K562 (cell line): ENCODE results near the gene RET. TPM values are rescaled to one million over a fixed set of nuclear protein-coding genes. Genes with fewer than 3 reads are reported as not detected.

Experiments used
- ATAC-seq: fragments of 200-7000 bp; cut with Tn5 transposase; 3 replicates; pipeline ENCODE4 v1.9.1; 2020; ENCODE audit warnings: moderate library complexity
- BruUV-seq: library from RNA; stranded (reverse); fragments of 400-500 nt; replicated peaks from 2 replicates; lab custom pipeline; 2021; lab: Mats Ljungman, UMichigan
- CTCF ChIA-PET: fragments of 300-600 bp; formaldehyde crosslinking; extraction: SDS; loops from one replicate; lab custom pipeline; 2021; ENCODE audit warnings: low intra/inter-chr PET ratio; lab: Yijun Ruan, JAX
- POLR2A ChIA-PET: fragments of 300-600, 350-650 bp; sonication (Branson Sonifier 250); formaldehyde crosslinking; extraction: SDS; loops from one replicate; lab custom pipeline; 2021; ENCODE audit warnings: antibody characterized with exemption, inconsistent platforms; lab: Yijun Ruan, JAX
- DNase-seq, 4 experiments: peaks; one replicate each; pipeline versions ENCODE4 v3.0.0 to v3.0.0-alpha.2; 2011 to 2018; ENCODE audit warnings: low spot score in 3 of 4, mixed read lengths in 3 of 4; ENCODE audit errors: extremely low read depth in 1 of 4
- FAIRE-seq: peaks from 2 replicates; lab custom pipeline; 2011; peaks lifted over from hg19 to GRCh38; lab: Jason Lieb, UNC
- H2AFZ ChIP-seq: 2 replicates; pipeline ENCODE4 v1.6.0; 2011; ENCODE audit warnings: low read depth, low read length, control low read depth, inconsistent platforms
- H3K27ac ChIP-seq: fragments of 200-600 bp; 3 replicates; pipeline ENCODE4 v1.8.0; 2011; ENCODE audit warnings: low read depth, mild to moderate bottlenecking, control low read depth, inconsistent platforms, low read length, moderate library complexity, mixed read lengths; ENCODE audit errors: extremely low read depth
- H3K27me3 ChIP-seq, 2 experiments: fragments of 300-600 bp in 1 of 2; 2 replicates in 1 of 2; 3 replicates in 1 of 2; pipeline versions ENCODE4 v1.6.0 to v1.8.0; 2011; ENCODE audit warnings: inconsistent platforms in 2 of 2, low read length in 2 of 2, mild to moderate bottlenecking in 1 of 2, mixed read lengths in 1 of 2, moderate library complexity in 1 of 2; ENCODE audit not compliant: control insufficient read depth in 2 of 2, insufficient read depth in 2 of 2
- H3K36me3 ChIP-seq: fragments of 300-600 bp; 3 replicates; pipeline ENCODE4 v1.8.0; 2011; ENCODE audit warnings: mild to moderate bottlenecking, low read length, inconsistent platforms; ENCODE audit not compliant: control insufficient read depth, insufficient read depth
- H3K4me1 ChIP-seq, 2 experiments: fragments of 200-600 bp in 1 of 2; replicated peaks in 1 of 2; 2 replicates in 1 of 2; 3 replicates in 1 of 2; pipeline versions ENCODE4 v1.5.1 to v1.8.0; 2011; ENCODE audit warnings: inconsistent platforms in 2 of 2, low read length in 2 of 2, mild to moderate bottlenecking in 1 of 2, mixed read lengths in 1 of 2, moderate library complexity in 1 of 2; ENCODE audit not compliant: control insufficient read depth in 2 of 2, insufficient read depth in 2 of 2
- H3K4me2 ChIP-seq: 2 replicates; pipeline ENCODE4 v1.6.1; 2011; ENCODE audit warnings: low read length, control low read depth, inconsistent platforms, mixed read lengths; ENCODE audit not compliant: insufficient read depth
- H3K4me3 ChIP-seq: fragments of 200-600 bp; sonication (generic), shearing (Covaris generic); 2 replicates; pipeline ENCODE4 v1.5.1; 2016; ENCODE audit warnings: control low read depth, inconsistent platforms
- H3K79me2 ChIP-seq: fragments of 200-600 bp; 3 replicates; pipeline ENCODE4 v1.8.0; 2011; ENCODE audit warnings: low read length, inconsistent platforms; ENCODE audit not compliant: control insufficient read depth, insufficient read depth
- H3K9ac ChIP-seq, 2 experiments: 2 replicates each; pipeline versions ENCODE4 v1.6.0 to v1.6.1; 2011; ENCODE audit warnings: low read depth in 2 of 2, low read length in 2 of 2, control low read depth in 1 of 2, inconsistent platforms in 1 of 2, mild to moderate bottlenecking in 1 of 2, mixed read lengths in 1 of 2; ENCODE audit not compliant: insufficient read depth in 1 of 2
- H3K9me1 ChIP-seq: one replicate; pipeline ENCODE4 v1.6.0; 2011; ENCODE audit warnings: inconsistent platforms, mild to moderate bottlenecking, low read length, moderate library complexity; ENCODE audit not compliant: control insufficient read depth, insufficient read depth
- H3K9me3 ChIP-seq: replicated peaks from 2 replicates; pipeline ENCODE4 v1.5.1; 2011; ENCODE audit warnings: low read depth, low read length, inconsistent platforms; ENCODE audit not compliant: control insufficient read depth, insufficient read depth
- H4K20me1 ChIP-seq: replicated peaks from 2 replicates; pipeline ENCODE4 v1.6.1; 2011; ENCODE audit warnings: low read length, inconsistent platforms, mixed read lengths; ENCODE audit not compliant: control insufficient read depth, insufficient read depth
- NCOA1 ChIP-seq: fragments of 450-650 bp; IDR thresholded peaks from 2 replicates; pipeline ENCODE4 v1.6.1; 2016; ENCODE audit warnings: low read depth
- RBM17 ChIP-seq: fragments of 200-400 bp; formaldehyde crosslinking; IDR thresholded peaks from 2 replicates; pipeline ENCODE4 v1.6.1; 2017; ENCODE audit warnings: low read depth, mild to moderate bottlenecking, low read length, borderline replicate concordance
- RREB1 ChIP-seq: fragments of 250-450 bp; sonication (Bioruptor Pico); IDR thresholded peaks from 2 replicates; pipeline ENCODE4 v1.4.0; 2020
- TCF3 ChIP-seq: sonication (generic); formaldehyde crosslinking; IDR thresholded peaks from 2 replicates; pipeline ENCODE4 v1.4.0; 2020; ENCODE audit warnings: mild to moderate bottlenecking, missing genetic modification reagents
- WGBS: fragments of 100-300 bp; shearing (Covaris generic); methylation state at CpG from one replicate; pipeline ENCODE4 v1.1.6; 2016; ENCODE audit warnings: low coverage, mixed read lengths; ENCODE audit not compliant: insufficient coverage; ENCODE audit errors: missing lambda C conversion rate; 5-methylcytosine and 5-hydroxymethylcytosine counted together
- in situ Hi-C: fragments of 300-500 bp; cut with MboI; formaldehyde crosslinking; loops from 4 replicates; pipeline ENCODE4 v1.15.0; 2018; ENCODE audit warnings: inconsistent platforms, mixed read lengths
- intact Hi-C: fragments of 100-400 bp; cut with micrococcal nuclease; formaldehyde crosslinking; loops from 2 replicates; pipeline ENCODE4 v1.14.2; 2022
- polyA plus RNA-seq, 8 experiments: library from polyadenylated mRNA; depleted of rRNA in 4 of 8; stranded (reverse) in 5 of 8; unstranded in 3 of 8; fragments of >200 nt; fragmentation: Nextera tagmentation in 2 of 8; fragmentation: Illumina TruSeq in 1 of 8; extraction: Ambion mirVana in 2 of 8; extraction: Trizol in 1 of 8; gene quantifications; 2 replicates each; pipeline versions ENCODE4 v1.2.1 to v1.2.3, GENCODE V29; 2011 to 2014; ENCODE audit warnings: inconsistent platforms in 1 of 8, missing spikeins in 1 of 8
- total RNA-seq, 7 experiments: library from RNA; depleted of rRNA in 6 of 7; stranded (reverse); fragments of >200 nt in 6 of 7; fragmentation: Illumina TruSeq in 2 of 7; extraction: Trizol in 2 of 7; gene quantifications; 2 replicates each; pipeline versions ENCODE4 v1.2.1 to v1.2.3, GENCODE V29; 2011 to 2021; ENCODE audit warnings: low replicate concordance in 1 of 7

RET gene
- total and polyA plus RNA-seq, 9 of the 15 experiments (the other 6 are each of a cell fraction or from before 2014, with no cell fraction given): 0.04 to 0.05 TPM; not detected in 7

- Histone ChIP-seq H3K4me3 (no peak overlapping the region), H2AFZ (no peak overlapping the region), H3K27me3 (peaks cover 3 to 23% of the 10 kb centered on the region in 2 experiments; a peak in 3 of 5 replicates), H3K9me1 (no peaks in the 10 kb centered on the region), H3K9me3 (no peaks in the 10 kb centered on the region; the same call in 1 of the 2 replicates), H3K79me2 (no peaks in the 10 kb centered on the region), H3K36me3 (no peaks in the 10 kb centered on the region), H3K27ac (no peak overlapping the region), H3K4me2 (no peak overlapping the region), H3K9ac (no peak overlapping the region), H4K20me1 (no peaks in the 10 kb centered on the region; the same call in 1 of the 2 replicates), H3K4me1 (peaks cover 0 to 4% of the 10 kb centered on the region in 2 experiments; a peak in 1 of 5 replicates)
- POLR2A ChIA-PET: no interaction called here
- ATAC-seq: no peak
- intact Hi-C loops (no loop called here), in situ Hi-C loops (no loop called here)
- 1% methylated on average over 6 of the region's 6 CpGs for WGBS
- no TSS peak for BruUV-seq
- no peak for FAIRE-seq
- no peak for DNase-seq
- no peak for TF ChIP-seq NCOA1
- no peak for TF ChIP-seq RREB1 (CRISPR knock-in tag)
- TF ChIP-seq TCF3 (CRISPR knock-in tag): no peak
- no peak for TF ChIP-seq RBM17
- CTCF ChIA-PET: no interaction called here
Measured at GRCh38 chr10:43028143-43028542, 48.7 kb upstream of the RET start.
